Glutamatergic neuron (in vitro differentiated cells): Measurements from ENCODE around the gene RHCG. TPM values are rescaled to one million over a fixed set of nuclear protein-coding genes. Genes with fewer than 3 reads are reported as not detected.

Source experiments
- DNase-seq: peaks from one replicate; pipeline ENCODE4 v3.0.0; 2022
- H3K27ac Mint-ChIP-seq: one replicate; pipeline ENCODE4 v1.8.0; 2020; ENCODE audit warnings: mild to moderate bottlenecking, mixed read lengths, inconsistent platforms; ENCODE audit not compliant: unreplicated experiment
- H3K27me3 Mint-ChIP-seq: one replicate; pipeline ENCODE4 v1.8.0; 2020; ENCODE audit warnings: mild to moderate bottlenecking, moderate library complexity, mixed read lengths, inconsistent platforms; ENCODE audit not compliant: unreplicated experiment
- H3K36me3 Mint-ChIP-seq: one replicate; pipeline ENCODE4 v1.8.0; 2020; ENCODE audit warnings: mild to moderate bottlenecking, mixed read lengths, inconsistent platforms; ENCODE audit not compliant: unreplicated experiment
- H3K4me1 Mint-ChIP-seq: one replicate; pipeline ENCODE4 v1.8.0; 2020; ENCODE audit warnings: mild to moderate bottlenecking, low read depth, mixed read lengths, inconsistent platforms; ENCODE audit not compliant: unreplicated experiment
- H3K4me3 Mint-ChIP-seq: one replicate; pipeline ENCODE4 v1.8.0; 2020; ENCODE audit warnings: mild to moderate bottlenecking, mixed read lengths, inconsistent platforms; ENCODE audit not compliant: unreplicated experiment
- H3K9me3 Mint-ChIP-seq: one replicate; pipeline ENCODE4 v1.8.0; 2020; ENCODE audit warnings: mild to moderate bottlenecking, moderate library complexity, mixed read lengths, inconsistent platforms; ENCODE audit not compliant: unreplicated experiment
- total RNA-seq: library from RNA; stranded (reverse); fragmentation: NEBNext Ultra II Directional; extraction: Animal tissue kit (Norgen Biotek cat#: 25700); gene quantifications from one replicate; pipeline ENCODE4 v1.2.1, GENCODE V29; 2021; ENCODE audit not compliant: unreplicated experiment
- TF ChIP-seq, protein P1 (sequence below): fragments of 200-600 bp; sonication (generic); IDR thresholded peaks from one replicate; pipeline ENCODE4 v1.5.0; 2021; ENCODE audit not compliant: partially characterized antibody, unreplicated experiment

Gene RHCG
- total RNA-seq, 1 donor from 2014 or later = not detected

DNA sequence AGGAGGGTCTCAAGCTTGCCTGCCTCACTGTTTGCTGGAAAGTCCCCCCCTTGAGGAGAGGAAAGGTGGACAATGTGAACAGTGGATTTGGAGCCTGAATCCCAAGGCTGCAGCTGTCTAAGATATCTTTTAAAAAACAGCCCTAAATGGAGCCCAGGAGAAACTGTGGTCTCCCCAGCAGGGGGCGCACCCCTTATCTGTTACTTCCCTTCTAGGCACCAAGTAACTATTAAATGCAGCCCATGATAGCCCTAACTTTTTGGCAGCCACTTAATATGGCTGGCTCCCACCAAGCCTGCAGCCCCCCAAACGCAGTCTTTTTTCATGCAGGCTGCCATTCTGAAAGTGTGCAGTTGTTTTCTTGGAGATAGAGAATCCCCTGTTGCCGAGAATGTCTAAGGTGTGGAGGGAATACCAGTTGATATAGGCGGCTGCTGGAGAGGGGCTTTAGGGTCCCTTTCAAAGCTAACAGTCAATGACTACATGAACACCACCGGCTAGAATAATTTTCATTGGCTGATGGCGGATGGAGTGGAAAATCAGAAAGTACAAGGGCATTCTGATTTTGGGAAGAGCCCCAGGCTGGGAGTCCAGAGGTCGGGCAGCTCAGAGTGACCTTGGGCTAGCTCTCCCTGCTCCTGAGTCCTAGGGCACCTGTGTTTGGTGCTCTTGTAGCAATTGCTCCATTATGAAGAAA, 1.3 kb downstream of the RHCG start:
- Mint-ChIP-seq H3K4me1 (no peaks in the 10 kb centered on the region), H3K36me3 (peaks cover 4% of the 10 kb centered on the region), H3K4me3 (no peak overlapping the region), H3K27me3 (peaks cover 5% of the 10 kb centered on the region), H3K27ac (no peak overlapping the region), H3K9me3 (no peaks in the 10 kb centered on the region)
- DNase-seq = peak; percentile 53
- TF ChIP-seq, protein P1, sequence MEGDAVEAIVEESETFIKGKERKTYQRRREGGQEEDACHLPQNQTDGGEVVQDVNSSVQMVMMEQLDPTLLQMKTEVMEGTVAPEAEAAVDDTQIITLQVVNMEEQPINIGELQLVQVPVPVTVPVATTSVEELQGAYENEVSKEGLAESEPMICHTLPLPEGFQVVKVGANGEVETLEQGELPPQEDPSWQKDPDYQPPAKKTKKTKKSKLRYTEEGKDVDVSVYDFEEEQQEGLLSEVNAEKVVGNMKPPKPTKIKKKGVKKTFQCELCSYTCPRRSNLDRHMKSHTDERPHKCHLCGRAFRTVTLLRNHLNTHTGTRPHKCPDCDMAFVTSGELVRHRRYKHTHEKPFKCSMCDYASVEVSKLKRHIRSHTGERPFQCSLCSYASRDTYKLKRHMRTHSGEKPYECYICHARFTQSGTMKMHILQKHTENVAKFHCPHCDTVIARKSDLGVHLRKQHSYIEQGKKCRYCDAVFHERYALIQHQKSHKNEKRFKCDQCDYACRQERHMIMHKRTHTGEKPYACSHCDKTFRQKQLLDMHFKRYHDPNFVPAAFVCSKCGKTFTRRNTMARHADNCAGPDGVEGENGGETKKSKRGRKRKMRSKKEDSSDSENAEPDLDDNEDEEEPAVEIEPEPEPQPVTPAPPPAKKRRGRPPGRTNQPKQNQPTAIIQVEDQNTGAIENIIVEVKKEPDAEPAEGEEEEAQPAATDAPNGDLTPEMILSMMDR = peak; percentile 68

DNA sequence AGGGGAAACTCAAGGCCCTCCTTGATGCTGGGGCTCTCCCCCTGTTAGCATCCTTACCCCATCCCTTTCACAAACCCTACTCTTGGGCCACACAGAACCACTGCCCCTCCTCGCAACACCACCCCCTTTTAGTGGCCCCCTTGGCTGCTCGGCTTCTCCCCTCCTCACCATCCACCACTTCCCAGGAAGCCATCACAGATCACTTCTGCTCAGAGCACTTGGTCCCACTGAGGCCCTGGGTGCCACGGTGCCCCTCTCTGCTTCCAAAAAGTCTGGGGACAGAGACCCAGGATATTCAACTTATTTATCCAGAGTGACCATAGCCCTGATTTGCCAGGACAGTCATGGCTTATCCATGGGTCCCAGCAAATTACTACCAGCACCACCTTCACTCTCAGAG, 2.4 kb downstream of the RHCG start:
- Mint-ChIP-seq H3K27ac (no peak overlapping the region), H3K4me1 (peaks cover 4% of the 10 kb centered on the region), H3K36me3 (peaks cover 4% of the 10 kb centered on the region), H3K9me3 (no peaks in the 10 kb centered on the region), H3K4me3 (no peak overlapping the region), H3K27me3 (peaks cover 5% of the 10 kb centered on the region)
- TF ChIP-seq, protein P1 = no peak
- DNase-seq = no peak

DNA sequence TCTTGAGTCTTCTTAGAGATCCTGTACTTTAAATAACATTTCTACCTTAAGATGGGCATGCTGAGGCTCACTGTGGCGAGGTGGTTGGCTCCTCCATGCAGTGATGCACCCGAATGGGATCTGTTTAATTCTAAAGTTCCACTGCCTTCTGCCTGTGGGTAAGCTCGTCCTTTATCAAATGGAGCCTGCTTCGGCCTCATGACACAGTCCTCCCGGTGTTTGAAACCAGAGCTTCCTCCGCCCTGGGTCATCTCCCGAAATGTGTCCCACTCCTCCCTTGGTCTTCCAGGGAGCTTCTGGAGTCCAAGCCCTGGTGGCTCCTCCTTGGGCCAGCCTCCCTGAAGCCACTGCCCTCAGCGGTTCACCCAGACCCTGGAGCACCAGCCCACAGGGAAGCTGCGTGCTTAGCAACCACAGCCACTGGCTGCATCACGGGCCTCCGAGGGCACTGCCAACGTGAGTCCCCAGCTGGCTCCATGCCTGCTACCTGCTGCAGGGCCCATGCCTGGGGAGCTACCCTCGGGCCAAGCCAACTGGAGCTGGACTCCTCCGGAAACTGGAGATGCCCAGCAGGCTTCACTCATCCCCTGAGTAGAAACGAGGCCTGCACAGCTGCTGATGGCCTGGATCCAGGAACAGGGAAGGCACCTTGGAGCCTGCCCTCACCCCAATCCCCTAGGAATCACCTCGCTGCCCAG, 3.3 kb downstream of the RHCG start:
- Mint-ChIP-seq H3K4me1 (peaks cover 4% of the 10 kb centered on the region), H3K4me3 (no peak overlapping the region), H3K36me3 (peaks cover 4% of the 10 kb centered on the region), H3K9me3 (no peaks in the 10 kb centered on the region), H3K27me3 (peaks cover 5% of the 10 kb centered on the region), H3K27ac (no peak overlapping the region)
- DNase-seq = peak; percentile 1
- TF ChIP-seq, protein P1 = no peak

DNA sequence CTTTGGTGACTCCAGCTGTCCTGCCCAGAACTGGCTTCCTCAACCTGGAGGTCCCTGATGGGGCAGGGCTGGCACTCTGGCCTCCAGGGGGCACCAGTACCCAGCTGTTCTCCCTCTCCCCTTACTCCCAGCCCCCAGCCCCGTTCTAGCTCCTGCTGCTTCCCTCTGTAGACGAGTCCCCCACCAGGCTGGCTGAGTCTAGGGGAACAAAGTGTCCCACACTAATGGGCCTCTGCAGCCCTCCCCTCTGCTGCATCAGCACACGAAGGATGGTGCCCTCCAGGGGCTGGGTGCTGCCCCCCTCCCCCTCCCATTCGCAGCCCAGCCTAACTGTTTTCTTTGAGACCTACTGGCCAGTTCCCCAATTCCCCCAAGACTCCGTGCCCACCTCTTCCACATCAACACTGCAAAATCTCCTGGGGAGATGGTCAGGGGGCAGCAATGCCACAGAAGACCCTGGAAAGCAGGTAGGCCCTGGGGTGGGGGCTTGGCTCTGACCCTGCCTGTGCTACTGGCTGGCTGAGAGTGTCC, 4.2 kb downstream of the RHCG start:
- Mint-ChIP-seq H3K4me1 (peaks cover 4% of the 10 kb centered on the region), H3K27ac (no peak overlapping the region), H3K36me3 (peaks cover 4% of the 10 kb centered on the region), H3K9me3 (no peaks in the 10 kb centered on the region), H3K27me3 (peaks cover 9% of the 10 kb centered on the region), H3K4me3 (no peak overlapping the region)
- peak; percentile 53 for DNase-seq
- TF ChIP-seq, protein P1 = peak; percentile 46
